HepG2 (cell line): ENCODE data around the gene RRBP1. TPM values are rescaled to one million over a fixed set of nuclear protein-coding genes. Genes with fewer than 3 reads are reported as not detected.
A peak's percentile ranks its signal among the peaks of the same experiment; 100 is the strongest.

ENCODE experiments used
- CEBPG ChIP-seq: IDR thresholded peaks from 2 replicates; pipeline ENCODE4 v1.6.1; 2016
- MAF1 ChIP-seq: sonication (generic); formaldehyde crosslinking; IDR thresholded peaks from 2 replicates; pipeline ENCODE4 v1.5.0; 2020; ENCODE audit warnings: missing genetic modification reagents, borderline replicate concordance
- RAD51 ChIP-seq: fragments of 450-650 bp; IDR thresholded peaks from 2 replicates; pipeline ENCODE4 v1.6.1; 2016; ENCODE audit warnings: borderline replicate concordance
- REXO4 ChIP-seq: sonication (generic); formaldehyde crosslinking; IDR thresholded peaks from 2 replicates; pipeline ENCODE4 v1.8.0; 2022; ENCODE audit warnings: missing genetic modification reagents, mild to moderate bottlenecking, borderline replicate concordance
- ZBTB21 ChIP-seq: sonication (generic); formaldehyde crosslinking; IDR thresholded peaks from 2 replicates; pipeline ENCODE4 v1.4.0; 2020; ENCODE audit warnings: missing genetic modification reagents
- ZNF160 ChIP-seq: sonication (generic); formaldehyde crosslinking; IDR thresholded peaks from 2 replicates; pipeline ENCODE4 v1.8.0; 2022; ENCODE audit warnings: mild to moderate bottlenecking, inconsistent platforms, missing genetic modification reagents
- ZNF207 ChIP-seq: fragments of 450-650 bp; IDR thresholded peaks from 2 replicates; pipeline ENCODE4 v1.6.1; 2016; ENCODE audit warnings: antibody characterized with exemption, borderline replicate concordance
- ZNF224 ChIP-seq: sonication (generic); formaldehyde crosslinking; IDR thresholded peaks from 2 replicates; pipeline ENCODE4 v1.5.0; 2020; ENCODE audit warnings: mild to moderate bottlenecking, missing genetic modification reagents
- ZNF446 ChIP-seq: sonication (generic); formaldehyde crosslinking; IDR thresholded peaks from 2 replicates; pipeline ENCODE4 v1.5.0; 2020; ENCODE audit warnings: mild to moderate bottlenecking, missing genetic modification reagents
- ZNF563 ChIP-seq: sonication (generic); formaldehyde crosslinking; IDR thresholded peaks from 2 replicates; pipeline ENCODE4 v1.8.0; 2022; ENCODE audit warnings: mild to moderate bottlenecking, moderate library complexity, missing genetic modification reagents
- ZNF589 ChIP-seq: sonication (generic); formaldehyde crosslinking; conservative IDR thresholded peaks from 2 replicates; pipeline ENCODE4 v1.8.0; 2022; ENCODE audit warnings: mild to moderate bottlenecking, moderate library complexity, missing genetic modification reagents
- ZNF790 ChIP-seq: sonication (generic); formaldehyde crosslinking; IDR thresholded peaks from 2 replicates; pipeline ENCODE4 v1.8.0; 2022; ENCODE audit warnings: missing genetic modification reagents, mild to moderate bottlenecking, borderline replicate concordance
- ZNF792 ChIP-seq: IDR thresholded peaks from 2 replicates; pipeline ENCODE4 v1.6.1; 2016
- polyA plus RNA-seq, 8 experiments: library from polyadenylated mRNA; depleted of rRNA in 3 of 8; stranded (reverse) in 7 of 8; unstranded in 1 of 8; fragments of >200 nt; fragmentation: Illumina TruSeq in 4 of 8; extraction: Trizol in 4 of 8; gene quantifications; 2 replicates each; pipeline versions ENCODE4 v1.2.1 to v1.2.3, GENCODE V29; 2011 to 2016; ENCODE audit warnings: low read depth in 4 of 8, missing spikeins in 1 of 8, mixed read lengths in 1 of 8; ENCODE audit not compliant: insufficient read depth in 1 of 8
- total RNA-seq, 5 experiments: library from RNA; depleted of rRNA; stranded (reverse); fragments of >200 nt; fragmentation: Illumina TruSeq; extraction: Trizol; gene quantifications; 2 replicates each; pipeline ENCODE4 v1.2.3, GENCODE V29; 2016; ENCODE audit warnings: low read depth in 1 of 5
- TF ChIP-seq, protein P1 (sequence below): sonication (generic); formaldehyde crosslinking; IDR thresholded peaks from 2 replicates; pipeline ENCODE4 v1.4.0; 2020; ENCODE audit warnings: missing genetic modification reagents, borderline replicate concordance
- TF ChIP-seq, protein P2 (sequence below): sonication (generic); formaldehyde crosslinking; IDR thresholded peaks from 2 replicates; pipeline ENCODE4 v1.8.1; 2022; ENCODE audit warnings: low read depth, mild to moderate bottlenecking, missing genetic modification reagents
- TF ChIP-seq, protein P3 (sequence below): sonication (generic); formaldehyde crosslinking; IDR thresholded peaks from 2 replicates; pipeline ENCODE4 v1.8.0; 2022; ENCODE audit warnings: mild to moderate bottlenecking, missing genetic modification reagents, moderate library complexity
- TF ChIP-seq, protein P4 (sequence below): sonication (generic); formaldehyde crosslinking; conservative IDR thresholded peaks from 2 replicates; pipeline ENCODE4 v1.8.0; 2022; ENCODE audit warnings: missing genetic modification reagents
- TF ChIP-seq, protein P5 (sequence below): sonication (generic); formaldehyde crosslinking; IDR thresholded peaks from 2 replicates; pipeline ENCODE4 v1.9.0; 2021; ENCODE audit warnings: missing genetic modification reagents, mild to moderate bottlenecking, borderline replicate concordance
- TF ChIP-seq, protein P6 (sequence below): sonication (generic); formaldehyde crosslinking; IDR thresholded peaks from 2 replicates; pipeline ENCODE4 v1.8.1; 2023; ENCODE audit warnings: mild to moderate bottlenecking, moderate library complexity, missing genetic modification reagents

The RRBP1 gene
- total and polyA plus RNA-seq, 2 of the 13 experiments (the other 11 are each of a cell fraction or from before 2014, with no cell fraction given) = 150 to 222 TPM

DNA sequence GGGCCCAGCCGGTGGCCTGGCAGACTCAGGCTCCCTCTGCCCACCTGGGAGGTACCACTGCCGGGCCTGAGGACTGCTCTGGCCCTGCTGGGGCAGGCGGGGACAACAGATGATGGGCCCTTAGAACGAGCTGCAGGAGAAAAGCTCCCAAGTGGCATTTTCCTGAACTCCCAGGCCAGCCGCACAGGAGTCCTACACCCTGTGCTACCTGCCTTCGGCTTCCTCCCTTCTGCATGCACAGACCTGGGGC is 70.8 kb downstream of the RRBP1 start (continued):
- TF ChIP-seq REXO4 (no peak), ZBTB21 (CRISPR knock-in tag) (no peak), ZNF446 (CRISPR knock-in tag) (no peak), ZNF563 (CRISPR knock-in tag) (no peak), ZNF790 (CRISPR knock-in tag) (no peak), ZNF160 (CRISPR knock-in tag) (no peak), MAF1 (CRISPR knock-in tag) (no peak), ZNF207 (no peak), CEBPG (CRISPR knock-in tag) (no peak), ZNF224 (CRISPR knock-in tag) (no peak), RAD51 (no peak), ZNF589 (CRISPR knock-in tag) (no peak), ZNF792 (CRISPR knock-in tag) (no peak)
- TF ChIP-seq, protein P1, sequence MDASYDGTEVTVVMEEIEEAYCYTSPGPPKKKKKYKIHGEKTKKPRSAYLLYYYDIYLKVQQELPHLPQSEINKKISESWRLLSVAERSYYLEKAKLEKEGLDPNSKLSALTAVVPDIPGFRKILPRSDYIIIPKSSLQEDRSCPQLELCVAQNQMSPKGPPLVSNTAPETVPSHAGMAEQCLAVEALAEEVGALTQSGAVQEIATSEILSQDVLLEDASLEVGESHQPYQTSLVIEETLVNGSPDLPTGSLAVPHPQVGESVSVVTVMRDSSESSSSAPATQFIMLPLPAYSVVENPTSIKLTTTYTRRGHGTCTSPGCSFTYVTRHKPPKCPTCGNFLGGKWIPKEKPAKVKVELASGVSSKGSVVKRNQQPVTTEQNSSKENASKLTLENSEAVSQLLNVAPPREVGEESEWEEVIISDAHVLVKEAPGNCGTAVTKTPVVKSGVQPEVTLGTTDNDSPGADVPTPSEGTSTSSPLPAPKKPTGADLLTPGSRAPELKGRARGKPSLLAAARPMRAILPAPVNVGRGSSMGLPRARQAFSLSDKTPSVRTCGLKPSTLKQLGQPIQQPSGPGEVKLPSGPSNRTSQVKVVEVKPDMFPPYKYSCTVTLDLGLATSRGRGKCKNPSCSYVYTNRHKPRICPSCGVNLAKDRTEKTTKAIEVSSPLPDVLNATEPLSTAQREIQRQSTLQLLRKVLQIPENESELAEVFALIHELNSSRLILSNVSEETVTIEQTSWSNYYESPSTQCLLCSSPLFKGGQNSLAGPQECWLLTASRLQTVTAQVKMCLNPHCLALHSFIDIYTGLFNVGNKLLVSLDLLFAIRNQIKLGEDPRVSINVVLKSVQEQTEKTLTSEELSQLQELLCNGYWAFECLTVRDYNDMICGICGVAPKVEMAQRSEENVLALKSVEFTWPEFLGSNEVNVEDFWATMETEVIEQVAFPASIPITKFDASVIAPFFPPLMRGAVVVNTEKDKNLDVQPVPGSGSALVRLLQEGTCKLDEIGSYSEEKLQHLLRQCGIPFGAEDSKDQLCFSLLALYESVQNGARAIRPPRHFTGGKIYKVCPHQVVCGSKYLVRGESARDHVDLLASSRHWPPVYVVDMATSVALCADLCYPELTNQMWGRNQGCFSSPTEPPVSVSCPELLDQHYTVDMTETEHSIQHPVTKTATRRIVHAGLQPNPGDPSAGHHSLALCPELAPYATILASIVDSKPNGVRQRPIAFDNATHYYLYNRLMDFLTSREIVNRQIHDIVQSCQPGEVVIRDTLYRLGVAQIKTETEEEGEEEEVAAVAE (CRISPR knock-in tag) = no peak
- TF ChIP-seq, protein P2, sequence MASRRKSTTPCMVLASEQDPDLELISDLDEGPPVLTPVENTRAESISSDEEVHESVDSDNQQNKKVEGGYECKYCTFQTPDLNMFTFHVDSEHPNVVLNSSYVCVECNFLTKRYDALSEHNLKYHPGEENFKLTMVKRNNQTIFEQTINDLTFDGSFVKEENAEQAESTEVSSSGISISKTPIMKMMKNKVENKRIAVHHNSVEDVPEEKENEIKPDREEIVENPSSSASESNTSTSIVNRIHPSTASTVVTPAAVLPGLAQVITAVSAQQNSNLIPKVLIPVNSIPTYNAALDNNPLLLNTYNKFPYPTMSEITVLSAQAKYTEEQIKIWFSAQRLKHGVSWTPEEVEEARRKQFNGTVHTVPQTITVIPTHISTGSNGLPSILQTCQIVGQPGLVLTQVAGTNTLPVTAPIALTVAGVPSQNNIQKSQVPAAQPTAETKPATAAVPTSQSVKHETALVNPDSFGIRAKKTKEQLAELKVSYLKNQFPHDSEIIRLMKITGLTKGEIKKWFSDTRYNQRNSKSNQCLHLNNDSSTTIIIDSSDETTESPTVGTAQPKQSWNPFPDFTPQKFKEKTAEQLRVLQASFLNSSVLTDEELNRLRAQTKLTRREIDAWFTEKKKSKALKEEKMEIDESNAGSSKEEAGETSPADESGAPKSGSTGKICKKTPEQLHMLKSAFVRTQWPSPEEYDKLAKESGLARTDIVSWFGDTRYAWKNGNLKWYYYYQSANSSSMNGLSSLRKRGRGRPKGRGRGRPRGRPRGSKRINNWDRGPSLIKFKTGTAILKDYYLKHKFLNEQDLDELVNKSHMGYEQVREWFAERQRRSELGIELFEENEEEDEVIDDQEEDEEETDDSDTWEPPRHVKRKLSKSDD = no peak
- TF ChIP-seq, protein P3, sequence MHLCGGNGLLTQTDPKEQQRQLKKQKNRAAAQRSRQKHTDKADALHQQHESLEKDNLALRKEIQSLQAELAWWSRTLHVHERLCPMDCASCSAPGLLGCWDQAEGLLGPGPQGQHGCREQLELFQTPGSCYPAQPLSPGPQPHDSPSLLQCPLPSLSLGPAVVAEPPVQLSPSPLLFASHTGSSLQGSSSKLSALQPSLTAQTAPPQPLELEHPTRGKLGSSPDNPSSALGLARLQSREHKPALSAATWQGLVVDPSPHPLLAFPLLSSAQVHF (CRISPR knock-in tag) = peak; percentile 42; the same call in 1 of the 2 replicates
- TF ChIP-seq, protein P4, sequence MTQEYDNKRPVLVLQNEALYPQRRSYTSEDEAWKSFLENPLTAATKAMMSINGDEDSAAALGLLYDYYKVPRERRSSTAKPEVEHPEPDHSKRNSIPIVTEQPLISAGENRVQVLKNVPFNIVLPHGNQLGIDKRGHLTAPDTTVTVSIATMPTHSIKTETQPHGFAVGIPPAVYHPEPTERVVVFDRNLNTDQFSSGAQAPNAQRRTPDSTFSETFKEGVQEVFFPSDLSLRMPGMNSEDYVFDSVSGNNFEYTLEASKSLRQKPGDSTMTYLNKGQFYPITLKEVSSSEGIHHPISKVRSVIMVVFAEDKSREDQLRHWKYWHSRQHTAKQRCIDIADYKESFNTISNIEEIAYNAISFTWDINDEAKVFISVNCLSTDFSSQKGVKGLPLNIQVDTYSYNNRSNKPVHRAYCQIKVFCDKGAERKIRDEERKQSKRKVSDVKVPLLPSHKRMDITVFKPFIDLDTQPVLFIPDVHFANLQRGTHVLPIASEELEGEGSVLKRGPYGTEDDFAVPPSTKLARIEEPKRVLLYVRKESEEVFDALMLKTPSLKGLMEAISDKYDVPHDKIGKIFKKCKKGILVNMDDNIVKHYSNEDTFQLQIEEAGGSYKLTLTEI = no peak
- TF ChIP-seq, protein P5, sequence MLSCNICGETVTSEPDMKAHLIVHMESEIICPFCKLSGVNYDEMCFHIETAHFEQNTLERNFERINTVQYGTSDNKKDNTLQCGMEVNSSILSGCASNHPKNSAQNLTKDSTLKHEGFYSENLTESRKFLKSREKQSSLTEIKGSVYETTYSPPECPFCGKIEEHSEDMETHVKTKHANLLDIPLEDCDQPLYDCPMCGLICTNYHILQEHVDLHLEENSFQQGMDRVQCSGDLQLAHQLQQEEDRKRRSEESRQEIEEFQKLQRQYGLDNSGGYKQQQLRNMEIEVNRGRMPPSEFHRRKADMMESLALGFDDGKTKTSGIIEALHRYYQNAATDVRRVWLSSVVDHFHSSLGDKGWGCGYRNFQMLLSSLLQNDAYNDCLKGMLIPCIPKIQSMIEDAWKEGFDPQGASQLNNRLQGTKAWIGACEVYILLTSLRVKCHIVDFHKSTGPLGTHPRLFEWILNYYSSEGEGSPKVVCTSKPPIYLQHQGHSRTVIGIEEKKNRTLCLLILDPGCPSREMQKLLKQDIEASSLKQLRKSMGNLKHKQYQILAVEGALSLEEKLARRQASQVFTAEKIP (CRISPR knock-in tag) = no peak
- TF ChIP-seq, protein P6, sequence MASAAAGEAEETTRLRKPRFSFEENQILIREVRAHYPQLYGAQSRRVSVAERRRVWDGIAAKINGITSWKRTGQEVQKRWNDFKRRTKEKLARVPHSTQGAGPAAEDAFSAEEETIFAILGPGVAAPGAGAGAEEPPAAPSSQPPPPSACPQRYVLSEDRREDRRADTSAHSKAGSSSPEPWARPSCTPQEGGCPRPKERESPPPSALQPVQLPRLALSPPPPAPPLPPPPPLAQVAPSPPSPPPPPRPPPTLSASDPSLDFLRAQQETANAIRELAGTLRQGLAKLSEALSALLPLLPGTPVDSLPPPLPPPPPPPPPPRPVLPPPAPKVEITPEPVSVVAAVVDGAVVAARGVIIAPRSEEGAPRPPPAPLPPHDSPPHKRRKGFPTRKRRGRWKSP (CRISPR knock-in tag) = no peak
